Activated T-cell treated with anti-CD3 and anti-CD28 coated beads, Interleukin-2, amount 50 U/mL, for 1 hour (primary cell): ENCODE data around the gene L2HGDH.

ENCODE experiments used
- DNase-seq: peaks from one replicate; pipeline ENCODE4 v3.0.0-alpha.2; 2020

L2HGDH gene

DNA sequence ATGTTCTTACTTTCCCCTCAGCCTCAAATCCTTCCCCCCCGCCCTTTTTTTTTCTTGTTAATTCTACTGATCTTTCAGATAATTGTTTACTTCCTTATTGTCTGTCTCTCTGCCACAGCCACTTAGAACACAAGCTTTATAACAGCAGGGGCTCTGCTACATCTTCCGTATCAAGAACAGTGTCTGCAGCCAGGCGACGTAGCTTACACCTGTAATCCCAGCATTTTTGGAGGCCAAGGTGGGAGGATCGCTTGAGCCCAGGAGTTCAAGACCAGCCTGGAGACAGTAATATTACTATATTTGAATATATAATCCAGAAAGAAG, 86.1 kb downstream of the L2HGDH start:
- no peak for DNase-seq

DNA sequence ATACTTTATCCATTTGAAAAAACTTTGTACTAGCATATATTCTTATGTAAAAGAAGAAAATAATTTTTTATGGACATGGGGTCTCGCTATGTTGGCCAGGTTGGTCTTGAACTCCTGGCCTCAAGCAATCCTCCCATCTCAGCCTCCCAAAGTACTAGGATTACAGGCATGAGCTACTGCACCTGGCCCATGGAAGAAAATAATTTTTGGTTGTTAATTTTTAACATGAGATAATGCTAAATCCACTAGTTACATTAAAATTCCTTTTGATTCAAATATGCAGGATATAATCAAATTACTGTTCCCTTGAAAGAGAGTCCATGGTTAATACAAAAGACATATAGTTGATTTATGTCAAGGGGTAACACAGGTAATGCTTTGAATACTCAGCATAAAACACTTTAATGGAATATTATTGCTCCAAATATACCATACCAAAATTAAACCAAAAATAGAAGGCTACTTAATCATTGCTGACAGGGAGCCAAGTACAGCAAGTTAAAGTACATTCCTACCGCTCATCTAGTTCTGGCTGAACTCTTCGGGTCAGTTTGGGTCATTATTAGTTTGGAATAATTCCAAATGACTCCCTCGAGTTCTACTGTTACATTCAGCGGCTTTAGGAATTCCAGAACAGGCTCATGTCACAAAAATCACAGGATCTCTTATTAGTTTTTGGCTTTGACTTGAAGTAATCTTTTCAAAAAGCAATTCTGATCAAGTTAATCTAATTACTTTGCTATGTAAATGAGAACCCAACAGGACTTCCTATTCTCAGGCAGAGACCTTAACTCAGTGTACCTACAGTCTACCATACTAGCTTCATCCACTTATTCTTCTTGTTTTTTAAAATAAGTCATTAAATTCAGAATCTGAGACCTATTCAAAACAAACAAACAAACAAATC, 86.7 kb downstream of the L2HGDH start:
- DNase-seq, result no peak

DNA sequence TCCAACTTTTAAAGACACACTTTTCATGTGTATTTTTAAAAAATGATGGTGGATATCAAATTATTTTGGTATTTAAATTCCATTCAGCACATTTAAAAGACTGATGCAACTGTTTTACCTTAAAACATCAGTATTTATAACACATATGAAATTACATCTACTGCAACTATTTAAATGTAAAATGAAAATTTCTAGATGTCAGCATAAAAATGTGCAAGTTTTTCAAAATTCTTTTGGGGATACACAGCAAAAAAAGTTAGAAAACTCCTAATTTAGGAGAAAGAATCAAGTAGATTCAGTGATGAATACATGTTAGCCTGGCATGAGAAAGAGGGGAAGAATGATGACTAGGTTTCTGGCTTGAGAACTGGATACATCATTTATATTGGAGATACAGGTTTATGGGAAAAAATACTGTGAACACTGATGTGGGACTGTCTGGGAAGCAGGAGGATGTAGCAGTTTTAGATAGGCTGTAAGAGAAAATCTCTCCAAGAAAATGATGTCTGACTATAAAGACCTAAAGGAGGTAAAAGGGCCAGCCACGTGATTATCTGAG, 89.9 kb downstream of the L2HGDH start:
- DNase-seq, result no peak

DNA sequence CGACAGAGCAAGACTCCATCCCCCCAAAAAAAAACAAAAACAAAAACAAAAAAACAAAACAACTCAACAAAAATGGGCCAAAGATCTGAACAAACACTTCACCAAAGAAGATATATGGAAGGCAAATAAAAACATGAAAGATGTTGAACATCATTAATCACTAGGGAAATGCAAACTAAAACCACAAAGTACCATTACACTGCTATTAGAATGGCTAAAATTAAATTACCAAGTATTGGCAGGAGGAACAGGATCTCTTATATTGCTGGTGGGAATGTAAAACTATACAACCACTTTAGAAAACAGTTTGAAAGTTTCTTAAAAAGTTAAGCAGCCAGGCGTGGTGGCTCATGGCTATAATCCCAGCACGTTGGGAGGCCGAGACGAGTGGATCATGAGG, 93.5 kb downstream of the L2HGDH start:
- no peak for DNase-seq

DNA sequence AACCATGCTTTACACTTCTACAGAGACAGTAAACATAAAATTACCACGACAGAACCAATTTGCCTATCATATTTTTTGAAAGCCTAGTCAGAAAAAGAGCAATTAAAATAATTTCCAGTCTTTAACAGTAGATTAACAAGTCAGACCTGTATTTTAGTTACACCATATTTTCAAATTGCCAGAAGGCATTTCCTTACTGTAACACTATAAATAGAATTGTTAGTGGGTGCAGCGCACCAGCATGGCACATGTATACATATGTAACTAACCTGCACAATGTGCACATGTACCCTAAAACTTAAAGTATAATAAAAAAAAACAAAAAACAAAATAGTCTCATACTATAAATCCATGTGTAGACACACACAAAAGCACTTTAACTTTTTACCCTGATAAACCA, 96.6 kb downstream of the L2HGDH start:
- DNase-seq, result no peak

DNA sequence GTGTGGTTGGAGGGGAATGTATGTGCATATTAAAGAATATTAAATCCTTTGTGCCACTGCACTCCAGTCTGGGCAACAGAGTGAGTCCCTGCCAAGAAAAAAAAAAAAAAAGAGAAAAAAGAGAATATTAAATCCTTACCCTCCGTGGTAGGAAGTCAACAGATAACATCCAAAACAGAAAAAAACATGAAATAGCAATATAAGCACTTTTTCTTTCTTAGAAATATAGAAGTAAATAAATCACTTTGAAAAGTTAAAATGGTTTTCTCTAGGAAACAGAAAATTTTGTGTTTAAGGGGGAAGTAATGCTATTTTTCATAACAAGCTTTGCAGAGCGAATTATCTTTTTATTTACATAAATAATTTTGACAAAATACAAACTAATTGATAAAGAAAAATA, 98.2 kb downstream of the L2HGDH start:
- no peak for DNase-seq

DNA sequence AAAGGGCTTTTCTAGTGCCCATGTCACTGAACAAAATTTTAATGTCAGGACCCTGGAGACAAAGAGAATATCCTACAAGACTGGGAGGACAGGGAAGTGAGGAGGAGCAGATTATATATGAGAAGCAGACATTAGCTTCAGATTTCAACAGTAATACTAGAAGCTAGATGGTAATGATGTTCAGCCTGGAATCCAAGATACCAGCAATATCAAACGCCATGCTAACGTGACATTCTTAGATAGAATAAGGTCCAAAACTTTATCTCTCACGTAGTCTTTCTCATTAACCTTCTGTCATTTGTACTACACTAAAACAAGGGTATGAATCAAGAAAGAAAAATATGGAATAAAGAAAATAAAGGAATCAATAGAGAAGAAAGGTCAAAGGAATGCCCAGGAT, 99.3 kb downstream of the L2HGDH start:
- no peak for DNase-seq

DNA sequence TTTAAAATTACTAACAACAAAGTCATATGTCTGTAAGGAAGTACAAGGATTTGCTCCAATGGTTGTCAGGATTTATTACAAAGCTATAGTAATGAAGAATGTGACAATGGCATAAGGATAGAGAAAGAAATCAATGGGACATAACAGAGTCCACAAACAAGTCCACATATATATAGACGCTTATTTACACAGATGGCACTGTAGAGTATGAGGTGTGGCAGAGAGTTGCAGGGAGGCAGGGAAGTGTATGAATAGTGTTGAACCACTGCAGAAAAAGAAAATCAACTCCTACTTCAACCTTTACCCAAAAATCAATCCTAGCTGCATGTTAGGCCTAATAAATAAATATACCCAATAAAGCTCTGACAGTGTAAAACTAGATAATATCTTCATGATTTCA, 102.0 kb downstream of the L2HGDH start:
- no peak for DNase-seq

DNA sequence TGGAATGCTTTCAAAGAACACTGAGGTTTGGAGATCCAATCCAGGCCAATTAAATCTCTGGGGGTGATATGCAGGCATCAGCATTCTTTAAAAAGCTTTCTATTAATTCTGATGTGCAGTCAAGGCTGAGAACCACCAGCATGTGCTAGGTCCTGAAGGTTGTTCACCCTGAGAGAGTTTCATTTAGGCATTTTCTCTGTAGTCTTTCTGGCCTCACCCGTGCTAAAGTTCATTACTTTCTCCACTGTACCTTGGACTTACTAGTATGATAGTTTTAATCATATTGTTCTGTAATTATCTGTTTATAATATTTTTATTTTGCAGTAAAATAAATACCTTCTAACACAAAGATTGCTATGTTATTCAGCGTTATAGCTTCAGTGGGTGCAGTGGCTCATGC, 113.5 kb downstream of the L2HGDH start:
- DNase-seq, result no peak

DNA sequence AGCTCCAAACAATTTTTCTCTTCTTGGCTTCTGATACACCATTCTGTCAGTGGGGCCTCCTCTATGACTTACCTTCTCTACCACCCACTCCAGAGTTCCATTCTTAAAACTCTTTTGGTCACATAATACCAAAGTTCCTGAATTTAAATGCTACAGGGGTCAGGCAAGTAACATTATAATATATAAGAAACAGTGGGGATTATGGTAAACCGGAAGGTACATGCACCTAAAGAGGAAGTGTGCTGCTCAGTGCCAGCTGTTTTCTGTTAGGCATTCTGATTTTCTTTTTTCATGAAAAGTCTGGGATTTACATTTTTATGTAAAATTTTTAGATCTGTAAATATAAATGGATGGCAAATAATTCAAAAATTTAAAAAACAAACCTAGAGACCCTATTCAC, 120.5 kb downstream of the L2HGDH start:
- DNase-seq, result no peak
